ENCODE data around the gene ELP1.

The ELP1 gene

GRCh38 chr9:108880738-108881316, 53.1 kb downstream of the ELP1 start:
- Histone ChIP-seq H3K27me3 (ENCODE audit: low read depth, low read length) (no peaks in the 10 kb centered on the region), H3K9me3 (ENCODE audit: insufficient read depth, low read length) (no peaks in the 10 kb centered on the region), H3K4me3 (ENCODE audit: low read length) (no peak overlapping the region), H3K4me1 (ENCODE audit: low read length) (peaks cover 7% of the 10 kb centered on the region), H3K9ac (ENCODE audit: low read length) (no peak overlapping the region), H2AFZ (ENCODE audit: low read depth, low read length) (no peak overlapping the region), H3K27ac (ENCODE audit: low read length) (no peak overlapping the region), H3K4me2 (ENCODE audit: low read length) (no peak overlapping the region), H4K20me1 (ENCODE audit: insufficient read depth, low read length) (no peaks in the 10 kb centered on the region), H3K79me2 (ENCODE audit: low read length) (no peaks in the 10 kb centered on the region), H3K36me3 (replicated peaks; ENCODE audit: low read depth, low read length) (peaks cover 24% of the 10 kb centered on the region)
- TF ChIP-seq EZH2phosphoT487 (IDR thresholded peaks at IDR 0.05; ENCODE audit: low read depth) = no peak
- TF ChIP-seq, protein P1, sequence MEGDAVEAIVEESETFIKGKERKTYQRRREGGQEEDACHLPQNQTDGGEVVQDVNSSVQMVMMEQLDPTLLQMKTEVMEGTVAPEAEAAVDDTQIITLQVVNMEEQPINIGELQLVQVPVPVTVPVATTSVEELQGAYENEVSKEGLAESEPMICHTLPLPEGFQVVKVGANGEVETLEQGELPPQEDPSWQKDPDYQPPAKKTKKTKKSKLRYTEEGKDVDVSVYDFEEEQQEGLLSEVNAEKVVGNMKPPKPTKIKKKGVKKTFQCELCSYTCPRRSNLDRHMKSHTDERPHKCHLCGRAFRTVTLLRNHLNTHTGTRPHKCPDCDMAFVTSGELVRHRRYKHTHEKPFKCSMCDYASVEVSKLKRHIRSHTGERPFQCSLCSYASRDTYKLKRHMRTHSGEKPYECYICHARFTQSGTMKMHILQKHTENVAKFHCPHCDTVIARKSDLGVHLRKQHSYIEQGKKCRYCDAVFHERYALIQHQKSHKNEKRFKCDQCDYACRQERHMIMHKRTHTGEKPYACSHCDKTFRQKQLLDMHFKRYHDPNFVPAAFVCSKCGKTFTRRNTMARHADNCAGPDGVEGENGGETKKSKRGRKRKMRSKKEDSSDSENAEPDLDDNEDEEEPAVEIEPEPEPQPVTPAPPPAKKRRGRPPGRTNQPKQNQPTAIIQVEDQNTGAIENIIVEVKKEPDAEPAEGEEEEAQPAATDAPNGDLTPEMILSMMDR (IDR thresholded peaks at IDR 0.05; ENCODE audit: low read depth, low read length) = no peak

GRCh38 chr9:108877524-108877923, 56.4 kb downstream of the ELP1 start:
- peaks cover 41% of the 10 kb centered on the region for H3K36me3 ChIP-seq (replicated peaks; ENCODE audit: low read depth, low read length)
- H4K20me1 ChIP-seq (ENCODE audit: insufficient read depth, low read length) = no peaks in the 10 kb centered on the region

GRCh38 chr9:108876425-108876824, 57.5 kb downstream of the ELP1 start:
- Histone ChIP-seq H3K4me2 (ENCODE audit: low read length) (no peak overlapping the region), H3K27ac (ENCODE audit: low read length) (no peak overlapping the region), H3K36me3 (replicated peaks; ENCODE audit: low read depth, low read length) (peaks cover 45% of the 10 kb centered on the region), H3K27me3 (ENCODE audit: low read depth, low read length) (no peaks in the 10 kb centered on the region), H3K4me1 (ENCODE audit: low read length) (no peaks in the 10 kb centered on the region), H2AFZ (ENCODE audit: low read depth, low read length) (no peak overlapping the region), H3K9ac (ENCODE audit: low read length) (no peak overlapping the region), H3K4me3 (ENCODE audit: low read length) (no peak overlapping the region), H3K9me3 (ENCODE audit: insufficient read depth, low read length) (no peaks in the 10 kb centered on the region), H3K79me2 (ENCODE audit: low read length) (no peaks in the 10 kb centered on the region), H4K20me1 (ENCODE audit: insufficient read depth, low read length) (no peaks in the 10 kb centered on the region)
- no peak for TF ChIP-seq EZH2phosphoT487 (IDR thresholded peaks at IDR 0.05; ENCODE audit: low read depth)
- TF ChIP-seq, protein P1 (IDR thresholded peaks at IDR 0.05; ENCODE audit: low read depth, low read length) = no peak

More at GRCh38 chr9:108877524-108877923, 56.4 kb downstream of the ELP1 start:
- no peak overlapping the region for H3K4me2 ChIP-seq (ENCODE audit: low read length)
- H3K9ac ChIP-seq (ENCODE audit: low read length) = no peak overlapping the region
- H3K4me1 ChIP-seq (ENCODE audit: low read length) = no peaks in the 10 kb centered on the region
- H3K27ac ChIP-seq (ENCODE audit: low read length) = no peak overlapping the region
- H2AFZ ChIP-seq (ENCODE audit: low read depth, low read length) = no peak overlapping the region
- no peaks in the 10 kb centered on the region for H3K79me2 ChIP-seq (ENCODE audit: low read length)
- no peak overlapping the region for H3K4me3 ChIP-seq (ENCODE audit: low read length)
- H3K27me3 ChIP-seq (ENCODE audit: low read depth, low read length) = no peaks in the 10 kb centered on the region
- no peaks in the 10 kb centered on the region for H3K9me3 ChIP-seq (ENCODE audit: insufficient read depth, low read length)
- no peak for TF ChIP-seq EZH2phosphoT487 (IDR thresholded peaks at IDR 0.05; ENCODE audit: low read depth)
- TF ChIP-seq, protein P1 (IDR thresholded peaks at IDR 0.05; ENCODE audit: low read depth, low read length) = no peak

DNA sequence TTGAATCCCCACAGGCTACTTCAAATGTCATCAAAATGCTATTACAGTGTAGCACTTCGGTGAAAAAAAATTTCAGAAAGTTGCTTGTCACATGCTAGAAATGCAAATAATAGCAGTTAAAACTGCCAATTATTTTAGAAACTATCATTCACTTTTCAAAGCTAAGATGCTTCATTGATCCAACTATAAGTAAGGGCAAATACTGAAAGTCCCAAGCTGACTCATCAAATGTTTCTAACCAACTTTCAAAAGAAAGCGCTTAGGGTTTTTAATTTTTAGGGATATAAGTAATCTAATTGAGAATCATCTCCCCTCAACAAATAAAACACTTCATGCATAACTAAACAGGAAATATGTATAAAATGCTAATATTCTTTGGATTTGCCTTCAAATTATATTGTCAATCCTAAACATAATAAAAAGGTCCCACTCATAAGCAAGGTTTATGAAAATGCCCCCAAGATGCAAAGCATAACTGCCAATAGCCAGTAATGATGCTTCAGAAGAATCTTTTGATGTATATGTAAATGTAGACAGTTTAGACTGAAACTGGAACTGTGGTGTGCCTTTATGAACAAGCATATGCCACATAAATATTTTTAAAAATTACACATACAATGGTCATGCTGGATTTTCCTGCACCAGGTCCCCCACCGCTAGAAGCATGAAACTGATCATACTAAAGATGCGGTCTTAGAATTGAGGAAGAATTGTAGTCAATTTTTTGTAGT, 59.7 kb downstream of the ELP1 start:
- TF ChIP-seq EZH2phosphoT487 (IDR thresholded peaks at IDR 0.05; ENCODE audit: low read depth) = no peak
- TF ChIP-seq, protein P1 (IDR thresholded peaks at IDR 0.05; ENCODE audit: low read depth, low read length) = no peak
- no peaks in the 10 kb centered on the region for H3K79me2 ChIP-seq (ENCODE audit: low read length)
- H2AFZ ChIP-seq (ENCODE audit: low read depth, low read length) = no peak overlapping the region
- no peaks in the 10 kb centered on the region for H3K9me3 ChIP-seq (ENCODE audit: insufficient read depth, low read length)
- H3K4me2 ChIP-seq (ENCODE audit: low read length) = no peak overlapping the region
- peaks cover 47% of the 10 kb centered on the region for H3K36me3 ChIP-seq (replicated peaks; ENCODE audit: low read depth, low read length)
- no peaks in the 10 kb centered on the region for H4K20me1 ChIP-seq (ENCODE audit: insufficient read depth, low read length)
- no peaks in the 10 kb centered on the region for H3K27me3 ChIP-seq (ENCODE audit: low read depth, low read length)
- no peak overlapping the region for H3K9ac ChIP-seq (ENCODE audit: low read length)
- no peak overlapping the region for H3K27ac ChIP-seq (ENCODE audit: low read length)
- no peak overlapping the region for H3K4me3 ChIP-seq (ENCODE audit: low read length)
- no peaks in the 10 kb centered on the region for H3K4me1 ChIP-seq (ENCODE audit: low read length)

All from OCI-LY3 (cell line).